SK-N-SH (cell line): ENCODE results near the gene HECTD2.

Source experiments
- CHD2 ChIP-seq: fragments of 150-350 bp; IDR thresholded peaks from 2 replicates; pipeline ENCODE4 v1.6.1; 2018; ENCODE audit warnings: low read length; ENCODE audit not compliant: partially characterized antibody
- EP300 ChIP-seq, 2 experiments: IDR thresholded peaks; 2 replicates each; pipeline versions ENCODE4 v1.4.0 to v1.6.1; 2012; ENCODE audit warnings: borderline replicate concordance in 1 of 2, low read depth in 1 of 2, low read length in 1 of 2
- MXI1 ChIP-seq: IDR thresholded peaks from 2 replicates; pipeline ENCODE4 v1.6.1; 2012; ENCODE audit warnings: mild to moderate bottlenecking, low read depth, low read length, improper control_type of control experiment
- POLR2AphosphoS5 ChIP-seq: IDR thresholded peaks from 2 replicates; pipeline ENCODE4 v1.6.1; 2012; ENCODE audit warnings: low read depth, low read length
- RCOR1 ChIP-seq: fragments of 150-350 bp; IDR thresholded peaks from 2 replicates; pipeline ENCODE4 v1.6.1; 2017; ENCODE audit warnings: antibody characterized with exemption, low read length
- RXRA ChIP-seq: IDR thresholded peaks from 2 replicates; pipeline ENCODE4 v1.4.0; 2012; ENCODE audit warnings: low read depth, mild to moderate bottlenecking, borderline replicate concordance
- TF ChIP-seq, protein P1 (sequence below): fragments of 200-600 bp; sonication (generic); IDR thresholded peaks from 2 replicates; pipeline ENCODE4 v1.6.1; 2017; ENCODE audit warnings: antibody characterized with exemption, mild to moderate bottlenecking, moderate library complexity
- TF ChIP-seq, protein P2 (sequence below): IDR thresholded peaks from 2 replicates; pipeline ENCODE4; 2012
- TF ChIP-seq, protein P3 (sequence below): IDR thresholded peaks from 2 replicates; pipeline ENCODE4 v1.4.0; 2012; ENCODE audit warnings: low read depth
- TF ChIP-seq, protein P4 (sequence below): IDR thresholded peaks from 2 replicates; pipeline ENCODE4 v1.4.0; 2012; ENCODE audit warnings: low read depth, borderline replicate concordance
- TF ChIP-seq, protein P5 (sequence below): IDR thresholded peaks from 2 replicates; pipeline ENCODE4 v1.6.1; 2012; ENCODE audit warnings: mild to moderate bottlenecking, low read depth, low read length, moderate library complexity

DNA sequence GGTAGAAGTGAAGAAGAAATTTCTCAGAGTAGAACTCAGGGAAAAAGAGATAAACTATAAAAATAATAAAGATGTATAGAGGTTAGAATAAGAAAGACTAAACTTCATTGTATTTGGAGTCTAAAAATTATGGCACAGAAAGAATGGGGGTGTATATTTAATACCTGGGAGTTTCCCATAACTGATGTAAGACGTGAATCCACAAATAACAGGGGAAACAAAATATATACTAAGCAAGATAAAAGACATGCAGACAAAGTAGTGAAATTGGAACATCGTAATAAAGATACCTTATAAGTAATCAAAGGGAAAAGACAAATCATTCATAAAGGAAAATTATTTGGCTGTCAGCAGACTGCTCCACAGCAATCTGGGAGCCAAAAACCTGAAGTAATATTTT lies 62.8 kb downstream of the HECTD2 start:
- TF ChIP-seq, protein P1, sequence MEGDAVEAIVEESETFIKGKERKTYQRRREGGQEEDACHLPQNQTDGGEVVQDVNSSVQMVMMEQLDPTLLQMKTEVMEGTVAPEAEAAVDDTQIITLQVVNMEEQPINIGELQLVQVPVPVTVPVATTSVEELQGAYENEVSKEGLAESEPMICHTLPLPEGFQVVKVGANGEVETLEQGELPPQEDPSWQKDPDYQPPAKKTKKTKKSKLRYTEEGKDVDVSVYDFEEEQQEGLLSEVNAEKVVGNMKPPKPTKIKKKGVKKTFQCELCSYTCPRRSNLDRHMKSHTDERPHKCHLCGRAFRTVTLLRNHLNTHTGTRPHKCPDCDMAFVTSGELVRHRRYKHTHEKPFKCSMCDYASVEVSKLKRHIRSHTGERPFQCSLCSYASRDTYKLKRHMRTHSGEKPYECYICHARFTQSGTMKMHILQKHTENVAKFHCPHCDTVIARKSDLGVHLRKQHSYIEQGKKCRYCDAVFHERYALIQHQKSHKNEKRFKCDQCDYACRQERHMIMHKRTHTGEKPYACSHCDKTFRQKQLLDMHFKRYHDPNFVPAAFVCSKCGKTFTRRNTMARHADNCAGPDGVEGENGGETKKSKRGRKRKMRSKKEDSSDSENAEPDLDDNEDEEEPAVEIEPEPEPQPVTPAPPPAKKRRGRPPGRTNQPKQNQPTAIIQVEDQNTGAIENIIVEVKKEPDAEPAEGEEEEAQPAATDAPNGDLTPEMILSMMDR: no peak
- TF ChIP-seq RXRA (no peak), POLR2AphosphoS5 (no peak), RCOR1 (no peak), EP300 (IDR thresholded peaks at IDR 0.05; ENCODE audit: borderline replicate concordance in 1 of 2, low read depth in 1 of 2, low read length in 1 of 2) (no peak), MXI1 (no peak), CHD2 (no peak)
- TF ChIP-seq, protein P2, sequence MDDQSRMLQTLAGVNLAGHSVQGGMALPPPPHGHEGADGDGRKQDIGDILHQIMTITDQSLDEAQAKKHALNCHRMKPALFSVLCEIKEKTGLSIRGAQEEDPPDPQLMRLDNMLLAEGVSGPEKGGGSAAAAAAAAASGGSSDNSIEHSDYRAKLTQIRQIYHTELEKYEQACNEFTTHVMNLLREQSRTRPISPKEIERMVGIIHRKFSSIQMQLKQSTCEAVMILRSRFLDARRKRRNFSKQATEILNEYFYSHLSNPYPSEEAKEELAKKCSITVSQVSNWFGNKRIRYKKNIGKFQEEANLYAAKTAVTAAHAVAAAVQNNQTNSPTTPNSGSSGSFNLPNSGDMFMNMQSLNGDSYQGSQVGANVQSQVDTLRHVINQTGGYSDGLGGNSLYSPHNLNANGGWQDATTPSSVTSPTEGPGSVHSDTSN: no peak
- TF ChIP-seq, protein P3, sequence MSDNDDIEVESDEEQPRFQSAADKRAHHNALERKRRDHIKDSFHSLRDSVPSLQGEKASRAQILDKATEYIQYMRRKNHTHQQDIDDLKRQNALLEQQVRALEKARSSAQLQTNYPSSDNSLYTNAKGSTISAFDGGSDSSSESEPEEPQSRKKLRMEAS: no peak
- TF ChIP-seq, protein P4, sequence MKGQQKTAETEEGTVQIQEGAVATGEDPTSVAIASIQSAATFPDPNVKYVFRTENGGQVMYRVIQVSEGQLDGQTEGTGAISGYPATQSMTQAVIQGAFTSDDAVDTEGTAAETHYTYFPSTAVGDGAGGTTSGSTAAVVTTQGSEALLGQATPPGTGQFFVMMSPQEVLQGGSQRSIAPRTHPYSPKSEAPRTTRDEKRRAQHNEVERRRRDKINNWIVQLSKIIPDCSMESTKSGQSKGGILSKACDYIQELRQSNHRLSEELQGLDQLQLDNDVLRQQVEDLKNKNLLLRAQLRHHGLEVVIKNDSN: no peak
- TF ChIP-seq, protein P5, sequence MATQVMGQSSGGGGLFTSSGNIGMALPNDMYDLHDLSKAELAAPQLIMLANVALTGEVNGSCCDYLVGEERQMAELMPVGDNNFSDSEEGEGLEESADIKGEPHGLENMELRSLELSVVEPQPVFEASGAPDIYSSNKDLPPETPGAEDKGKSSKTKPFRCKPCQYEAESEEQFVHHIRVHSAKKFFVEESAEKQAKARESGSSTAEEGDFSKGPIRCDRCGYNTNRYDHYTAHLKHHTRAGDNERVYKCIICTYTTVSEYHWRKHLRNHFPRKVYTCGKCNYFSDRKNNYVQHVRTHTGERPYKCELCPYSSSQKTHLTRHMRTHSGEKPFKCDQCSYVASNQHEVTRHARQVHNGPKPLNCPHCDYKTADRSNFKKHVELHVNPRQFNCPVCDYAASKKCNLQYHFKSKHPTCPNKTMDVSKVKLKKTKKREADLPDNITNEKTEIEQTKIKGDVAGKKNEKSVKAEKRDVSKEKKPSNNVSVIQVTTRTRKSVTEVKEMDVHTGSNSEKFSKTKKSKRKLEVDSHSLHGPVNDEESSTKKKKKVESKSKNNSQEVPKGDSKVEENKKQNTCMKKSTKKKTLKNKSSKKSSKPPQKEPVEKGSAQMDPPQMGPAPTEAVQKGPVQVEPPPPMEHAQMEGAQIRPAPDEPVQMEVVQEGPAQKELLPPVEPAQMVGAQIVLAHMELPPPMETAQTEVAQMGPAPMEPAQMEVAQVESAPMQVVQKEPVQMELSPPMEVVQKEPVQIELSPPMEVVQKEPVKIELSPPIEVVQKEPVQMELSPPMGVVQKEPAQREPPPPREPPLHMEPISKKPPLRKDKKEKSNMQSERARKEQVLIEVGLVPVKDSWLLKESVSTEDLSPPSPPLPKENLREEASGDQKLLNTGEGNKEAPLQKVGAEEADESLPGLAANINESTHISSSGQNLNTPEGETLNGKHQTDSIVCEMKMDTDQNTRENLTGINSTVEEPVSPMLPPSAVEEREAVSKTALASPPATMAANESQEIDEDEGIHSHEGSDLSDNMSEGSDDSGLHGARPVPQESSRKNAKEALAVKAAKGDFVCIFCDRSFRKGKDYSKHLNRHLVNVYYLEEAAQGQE: no peak
